22Rv1 (cell line): ENCODE measurements around the gene EVI5L.

Experiments used
- ZFX ChIP-seq: fragments of 450-650 bp; IDR thresholded peaks from 2 replicates; pipeline ENCODE4 v1.6.1; 2017; ENCODE audit warnings: antibody characterized with exemption, borderline replicate concordance
- TF ChIP-seq, protein P1 (sequence below): fragments of 450-650 bp; IDR thresholded peaks from 2 replicates; pipeline ENCODE4 v1.5.1; 2017; ENCODE audit warnings: mild to moderate bottlenecking

DNA sequence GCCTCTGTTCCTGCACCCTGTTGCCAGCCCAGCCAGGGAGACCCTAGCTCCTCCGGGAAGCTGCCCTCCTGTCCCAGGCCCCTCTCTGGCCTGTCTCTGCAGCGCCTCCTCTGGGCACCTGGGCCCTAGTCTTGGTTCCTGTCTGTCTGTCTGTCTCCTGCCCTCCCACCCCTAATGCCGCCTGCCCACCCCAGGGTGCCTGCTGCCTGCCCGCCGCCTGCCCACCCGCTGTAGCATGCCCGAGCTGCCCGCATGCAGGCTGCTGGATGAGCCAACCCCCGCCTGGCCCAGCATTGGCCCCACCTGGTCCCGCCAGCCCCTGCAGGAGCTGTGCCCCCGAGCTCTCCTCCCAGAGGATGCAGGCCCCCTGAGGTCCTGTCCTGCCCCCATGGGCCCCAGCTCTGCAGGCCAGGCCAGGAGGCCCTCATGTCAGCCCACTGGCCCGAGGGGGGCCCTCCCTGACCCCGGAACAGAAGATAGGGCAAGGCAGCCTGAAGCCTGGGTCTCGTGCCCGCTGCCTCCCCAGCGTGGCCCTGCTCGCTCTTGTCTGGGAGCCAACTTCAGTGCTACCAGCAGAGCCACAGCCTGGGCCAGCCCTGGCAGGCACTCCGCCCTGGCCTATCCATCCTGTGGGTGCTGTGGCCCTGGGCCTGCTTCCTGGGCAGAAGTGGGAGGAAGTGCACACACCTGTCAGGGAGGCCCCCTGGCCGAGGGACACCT is 78.9 kb downstream of the EVI5L start:
- TF ChIP-seq, protein P1, sequence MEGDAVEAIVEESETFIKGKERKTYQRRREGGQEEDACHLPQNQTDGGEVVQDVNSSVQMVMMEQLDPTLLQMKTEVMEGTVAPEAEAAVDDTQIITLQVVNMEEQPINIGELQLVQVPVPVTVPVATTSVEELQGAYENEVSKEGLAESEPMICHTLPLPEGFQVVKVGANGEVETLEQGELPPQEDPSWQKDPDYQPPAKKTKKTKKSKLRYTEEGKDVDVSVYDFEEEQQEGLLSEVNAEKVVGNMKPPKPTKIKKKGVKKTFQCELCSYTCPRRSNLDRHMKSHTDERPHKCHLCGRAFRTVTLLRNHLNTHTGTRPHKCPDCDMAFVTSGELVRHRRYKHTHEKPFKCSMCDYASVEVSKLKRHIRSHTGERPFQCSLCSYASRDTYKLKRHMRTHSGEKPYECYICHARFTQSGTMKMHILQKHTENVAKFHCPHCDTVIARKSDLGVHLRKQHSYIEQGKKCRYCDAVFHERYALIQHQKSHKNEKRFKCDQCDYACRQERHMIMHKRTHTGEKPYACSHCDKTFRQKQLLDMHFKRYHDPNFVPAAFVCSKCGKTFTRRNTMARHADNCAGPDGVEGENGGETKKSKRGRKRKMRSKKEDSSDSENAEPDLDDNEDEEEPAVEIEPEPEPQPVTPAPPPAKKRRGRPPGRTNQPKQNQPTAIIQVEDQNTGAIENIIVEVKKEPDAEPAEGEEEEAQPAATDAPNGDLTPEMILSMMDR, result no peak
- no peak for TF ChIP-seq ZFX
